Pancreas (tissue), 10 donors: Measurements from ENCODE around the gene UBE2D4. TPM values are rescaled to one million over a fixed set of nuclear protein-coding genes. Genes with fewer than 3 reads are reported as not detected.
"Not testable (repeated sequence)": the region's sequence is repeated elsewhere in the genome, so short reads cannot be mapped to it uniquely, and the experiment has no call there.

Experiments used
- ATAC-seq, 4 donors: fragments of 200-7000 bp; cut with Tn5 transposase; one replicate each; pipeline versions ENCODE4 v1.8.0 to v1.9.1; 2020; ENCODE audit warnings: mild to moderate bottlenecking in 4 of 4, moderate library complexity in 4 of 4
- DNase-seq, 6 donors: peaks; one replicate each; pipeline ENCODE4 v3.0.0-alpha.2; 2020
- FAIRE-seq: peaks from 2 replicates; lab custom pipeline; 2012; peaks lifted over from hg19 to GRCh38; lab: Jason Lieb, UNC
- H3K27ac ChIP-seq, 4 donors: fragments of 200-600 bp; sonication (generic); 1 replicate in 3 of 4; 2 replicates in 1 of 4; pipeline versions ENCODE4 v1.5.0 to v1.8.0; 2020
- H3K27me3 ChIP-seq, 4 donors: fragments of 200-600 bp; one replicate each; pipeline ENCODE4 v1.8.0; 2021
- H3K36me3 ChIP-seq, 3 donors: fragments of 200-600 bp; sonication (generic) in 1 of 3; one replicate each; pipeline versions ENCODE4 v1.5.0 to v1.8.0; 2020 to 2021
- H3K4me1 ChIP-seq, 3 donors: fragments of 200-600 bp; one replicate each; pipeline ENCODE4 v1.8.0; 2021
- H3K4me3 ChIP-seq, 4 donors: fragments of 200-600 bp; sonication (generic) in 2 of 4; one replicate each; pipeline versions ENCODE4 v1.5.0 to v1.8.0; 2020 to 2021
- H3K9me3 ChIP-seq, 4 donors: fragments of 200-600 bp; one replicate each; pipeline ENCODE4 v1.8.0; 2021
- WGBS, 2 donors: extraction: QIAGEN DNeasy Blood & Tissue Kit; methylation state at CpG; one replicate each; pipeline ENCODE4 v1.1.7; 2013; 5-methylcytosine and 5-hydroxymethylcytosine counted together
- intact Hi-C, 3 donors: fragments of 100-400 bp; cut with DNase I; formaldehyde crosslinking; loops; one replicate each; pipeline versions ENCODE4 v1.11.1 to v1.14.2; 2022
- polyA plus RNA-seq, 2 donors: library from polyadenylated mRNA; stranded (reverse); fragments of 200-250 nt; gene quantifications; one replicate each; pipeline ENCODE4 v1.2.3, GENCODE V29; 2013
- total RNA-seq, 6 donors: library from RNA; stranded (reverse); fragmentation: NEBNext Ultra II Directional in 4 of 6; extraction: Animal tissue kit (Norgen Biotek cat#: 25700) in 4 of 6; gene quantifications; one replicate each; pipeline versions ENCODE4 v1.2.1 to v1.2.4, GENCODE V29; 2021 to 2023
- donor health status: healthy with polysubstance abuse.
- donor health status: DM: no; HTN: no; CAD: no; lungs with moderate emphysema.
- donor health status: DM: no; HTN: no; CAD: no.
- donor health status: control.
- donor health status: control.
- donor health status: Bipolar disorder and iron deficiency.
- donor health status: DM: yes; HTN: yes; CAD: no.
- donor health status: DM: no; HTN: no; CAD: no.
- donor health status: DM: no; HTN: no; CAD: no.
- donor health status: DM: yes; HTN: yes; CAD: no.

UBE2D4 gene
- total and polyA plus RNA-seq, 8 donors: 12.0 to 19.5 (median 15.8) TPM

GRCh38 chr7:43992896-43993295 lies 66.7 kb downstream of the UBE2D4 start:
- H3K27me3 ChIP-seq, FAIRE-seq, H3K36me3 ChIP-seq, H3K9me3 ChIP-seq, intact Hi-C loops, H3K4me1 ChIP-seq, H3K27ac ChIP-seq, ATAC-seq, DNase-seq, H3K4me3 ChIP-seq: not testable (repeated sequence)
- 87 to 94% methylated on average over 7 of the region's 7 CpGs for WGBS, 2 donors

DNA sequence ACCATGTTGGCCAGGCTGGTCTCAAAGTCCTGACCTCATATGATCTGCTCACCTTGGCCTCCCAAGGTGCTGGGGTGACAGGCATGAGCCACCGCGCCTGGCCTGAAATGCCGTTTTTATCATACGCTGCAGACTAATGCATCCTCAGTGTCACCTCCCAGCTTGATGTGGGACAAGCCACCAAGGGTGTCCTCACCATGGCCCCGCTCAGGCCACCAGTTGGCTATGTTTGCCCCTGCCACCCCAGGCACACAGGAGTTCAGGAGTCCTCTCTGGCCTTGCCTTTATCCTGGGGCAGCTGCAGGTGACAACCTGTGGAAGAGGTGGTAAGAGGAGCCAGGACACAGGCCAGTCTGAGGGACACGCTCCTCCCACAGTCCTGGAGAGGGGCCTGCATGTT lies 68.4 kb downstream of the UBE2D4 start:
- intact Hi-C loops, H3K4me3 ChIP-seq, H3K27ac ChIP-seq, H3K36me3 ChIP-seq, FAIRE-seq, H3K9me3 ChIP-seq, H3K4me1 ChIP-seq, H3K27me3 ChIP-seq, ATAC-seq: not testable (repeated sequence)
- peak in 1 of 6 donors; percentile 69 for DNase-seq
- WGBS, 2 donors: 92 to 97% methylated on average over 5 to 6 of the region's 6 CpGs

- ATAC-seq, H3K36me3 ChIP-seq, intact Hi-C loops, H3K27ac ChIP-seq, H3K4me3 ChIP-seq, FAIRE-seq, H3K9me3 ChIP-seq, H3K27me3 ChIP-seq, DNase-seq, H3K4me1 ChIP-seq: not testable (repeated sequence)
- WGBS, 2 donors: 95 to 100% methylated on average over 3 of the region's 3 CpGs
These were observed 71.3 kb downstream of the UBE2D4 start, which contains the start of gene SPDYE1 for GRCh38 chr7:43997532-43997931. Gene SPDYE1, plus strand, starts transcription at chr7:43997897. Its CDS starts 2,053 bp downstream, at chr7:43999950.

Other genes starting within 250 kb of the UBE2D4 start
- 10 to 100 TPM; 24.6 to 33.2 (median 27.1) TPM for gene COA1, start 196.9 kb upstream of the UBE2D4 start, total RNA-seq
- gene COA1, start 196.9 kb upstream of the UBE2D4 start, polyA plus RNA-seq: 10 to 100 TPM; 25.7 to 34.4 TPM
- gene BLVRA, start 167.8 kb upstream of the UBE2D4 start, total RNA-seq: 10 to 100 TPM; 12.4 to 21.3 (median 15.4) TPM
- 10 to 100 TPM; 19.0 to 31.6 TPM for gene BLVRA, start 167.8 kb upstream of the UBE2D4 start, polyA plus RNA-seq
- gene MRPS24, start 56.9 kb upstream of the UBE2D4 start, total RNA-seq: 10 to 100 TPM; 42.2 to 75.4 (median 57.8) TPM
- 10 to 100 TPM; 50.2 to 77.0 TPM for gene MRPS24, start 56.9 kb upstream of the UBE2D4 start, polyA plus RNA-seq
- 10 to 100 TPM; 12.1 to 24.1 (median 16.8) TPM for gene URGCP, start 19.8 kb upstream of the UBE2D4 start, total RNA-seq
- 10 to 100 TPM; 24.1 to 27.5 TPM for gene URGCP, start 19.8 kb upstream of the UBE2D4 start, polyA plus RNA-seq
- gene SPDYE1, start 71.5 kb downstream of the UBE2D4 start, total RNA-seq: under 1 TPM in 1 of 6 donors, not detected in 5; 0.09 TPM
- not detected for gene SPDYE1, start 71.5 kb downstream of the UBE2D4 start, polyA plus RNA-seq
- 10 to 100 TPM; 22.1 to 46.9 (median 30.2) TPM for gene DBNL, start 118.3 kb downstream of the UBE2D4 start, total RNA-seq
- 10 to 100 TPM; 44.9 to 53.7 TPM for gene DBNL, start 118.3 kb downstream of the UBE2D4 start, polyA plus RNA-seq
- under 1 TPM in 5 of 6 donors, not detected in 1; 0.49 to 0.73 (median 0.59) TPM for gene PGAM2, start 139.1 kb downstream of the UBE2D4 start, total RNA-seq
- 1 to 10 TPM; 3.3 to 6.7 TPM for gene PGAM2, start 139.1 kb downstream of the UBE2D4 start, polyA plus RNA-seq
- gene POLM, start 156.1 kb downstream of the UBE2D4 start, total RNA-seq: 10 to 100 TPM in 5 of 6 donors, 1 to 10 TPM in 1; 9.0 to 16.4 (median 11.5) TPM
- gene POLM, start 156.1 kb downstream of the UBE2D4 start, polyA plus RNA-seq: 10 to 100 TPM; 21.0 to 28.6 TPM
- gene AEBP1, start 177.9 kb downstream of the UBE2D4 start, total RNA-seq: 10 to 100 TPM in 3 of 6 donors, 1 to 10 TPM in 3; 5.1 to 49.3 (median 11.5) TPM
- 10 to 100 TPM; 19.9 to 21.4 TPM for gene AEBP1, start 177.9 kb downstream of the UBE2D4 start, polyA plus RNA-seq
- gene POLD2, start 197.1 kb downstream of the UBE2D4 start, total RNA-seq: 10 to 100 TPM; 40.6 to 57.3 (median 47.7) TPM
- 10 to 100 TPM; 68.3 to 86.4 TPM for gene POLD2, start 197.1 kb downstream of the UBE2D4 start, polyA plus RNA-seq
- gene MYL7, start 214.9 kb downstream of the UBE2D4 start, total RNA-seq: under 1 TPM in 1 of 6 donors, not detected in 5; 0.94 TPM
- 1 to 10 TPM; 1.9 to 2.3 TPM for gene MYL7, start 214.9 kb downstream of the UBE2D4 start, polyA plus RNA-seq